Measurements from ENCODE around the gene FCHO2. TPM values are rescaled to one million over a fixed set of nuclear protein-coding genes. Genes with fewer than 3 reads are reported as not detected.

Gene FCHO2
- total and polyA plus RNA-seq, 2 of the 4 experiments (the other 2 are of a cell fraction): 6.1 to 23.5 TPM

DNA sequence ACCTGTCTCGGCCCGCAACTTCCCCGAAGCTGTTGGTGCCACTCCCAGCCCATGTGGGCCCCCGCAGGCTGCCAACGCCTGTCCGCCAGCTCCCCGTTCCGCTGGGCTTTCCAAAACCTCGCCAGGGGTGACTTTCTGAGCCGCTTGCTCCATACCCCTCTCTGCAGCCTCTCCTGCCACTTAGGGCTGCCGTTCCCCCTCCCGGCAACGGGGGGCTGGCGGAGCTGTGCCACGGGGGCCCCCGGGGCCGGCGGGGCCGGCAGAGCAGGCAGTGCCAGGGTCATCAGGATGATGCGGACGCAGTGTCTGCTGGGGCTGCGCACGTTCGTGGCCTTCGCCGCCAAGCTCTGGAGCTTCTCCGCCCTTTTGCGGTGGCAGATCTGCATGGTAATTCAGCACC lies 40.8 kb downstream of the FCHO2 start:
- no peak for TF ChIP-seq RAD21 (IDR thresholded peaks at IDR 0.05; ENCODE audit: low read length)
- TF ChIP-seq, protein P1, sequence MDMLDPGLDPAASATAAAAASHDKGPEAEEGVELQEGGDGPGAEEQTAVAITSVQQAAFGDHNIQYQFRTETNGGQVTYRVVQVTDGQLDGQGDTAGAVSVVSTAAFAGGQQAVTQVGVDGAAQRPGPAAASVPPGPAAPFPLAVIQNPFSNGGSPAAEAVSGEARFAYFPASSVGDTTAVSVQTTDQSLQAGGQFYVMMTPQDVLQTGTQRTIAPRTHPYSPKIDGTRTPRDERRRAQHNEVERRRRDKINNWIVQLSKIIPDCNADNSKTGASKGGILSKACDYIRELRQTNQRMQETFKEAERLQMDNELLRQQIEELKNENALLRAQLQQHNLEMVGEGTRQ (IDR thresholded peaks at IDR 0.05; ENCODE audit: low read depth, low read length): no peak
- TF ChIP-seq NFE2L2 (IDR thresholded peaks at IDR 0.05; ENCODE audit: low read depth, low read length): no peak
- TF ChIP-seq POLR2A (IDR thresholded peaks at IDR 0.05; ENCODE audit: low read depth, low read length): no peak
- TF ChIP-seq CEBPB (IDR thresholded peaks at IDR 0.05; ENCODE audit: low read depth, low read length): no peak
- TF ChIP-seq RFX5 (IDR thresholded peaks at IDR 0.05; ENCODE audit: low read depth, low read length): no peak
- TF ChIP-seq SMC3 (IDR thresholded peaks at IDR 0.05; ENCODE audit: low read depth, low read length): no peak
- TF ChIP-seq MAFK (IDR thresholded peaks at IDR 0.05; ENCODE audit: low read depth, low read length): no peak
- TF ChIP-seq CHD1 (IDR thresholded peaks at IDR 0.05; ENCODE audit: low read depth, low read length): no peak
- TF ChIP-seq, protein P2, sequence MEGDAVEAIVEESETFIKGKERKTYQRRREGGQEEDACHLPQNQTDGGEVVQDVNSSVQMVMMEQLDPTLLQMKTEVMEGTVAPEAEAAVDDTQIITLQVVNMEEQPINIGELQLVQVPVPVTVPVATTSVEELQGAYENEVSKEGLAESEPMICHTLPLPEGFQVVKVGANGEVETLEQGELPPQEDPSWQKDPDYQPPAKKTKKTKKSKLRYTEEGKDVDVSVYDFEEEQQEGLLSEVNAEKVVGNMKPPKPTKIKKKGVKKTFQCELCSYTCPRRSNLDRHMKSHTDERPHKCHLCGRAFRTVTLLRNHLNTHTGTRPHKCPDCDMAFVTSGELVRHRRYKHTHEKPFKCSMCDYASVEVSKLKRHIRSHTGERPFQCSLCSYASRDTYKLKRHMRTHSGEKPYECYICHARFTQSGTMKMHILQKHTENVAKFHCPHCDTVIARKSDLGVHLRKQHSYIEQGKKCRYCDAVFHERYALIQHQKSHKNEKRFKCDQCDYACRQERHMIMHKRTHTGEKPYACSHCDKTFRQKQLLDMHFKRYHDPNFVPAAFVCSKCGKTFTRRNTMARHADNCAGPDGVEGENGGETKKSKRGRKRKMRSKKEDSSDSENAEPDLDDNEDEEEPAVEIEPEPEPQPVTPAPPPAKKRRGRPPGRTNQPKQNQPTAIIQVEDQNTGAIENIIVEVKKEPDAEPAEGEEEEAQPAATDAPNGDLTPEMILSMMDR (conservative IDR thresholded peaks at IDR 0.05; ENCODE audit: low read depth, low read length): no peak
- TF ChIP-seq MAZ (IDR thresholded peaks at IDR 0.05; ENCODE audit: borderline replicate concordance, low read depth, low read length): no peak
- TF ChIP-seq FOS (IDR thresholded peaks at IDR 0.05; ENCODE audit: low read depth, low read length): no peak
- TF ChIP-seq, protein P3, sequence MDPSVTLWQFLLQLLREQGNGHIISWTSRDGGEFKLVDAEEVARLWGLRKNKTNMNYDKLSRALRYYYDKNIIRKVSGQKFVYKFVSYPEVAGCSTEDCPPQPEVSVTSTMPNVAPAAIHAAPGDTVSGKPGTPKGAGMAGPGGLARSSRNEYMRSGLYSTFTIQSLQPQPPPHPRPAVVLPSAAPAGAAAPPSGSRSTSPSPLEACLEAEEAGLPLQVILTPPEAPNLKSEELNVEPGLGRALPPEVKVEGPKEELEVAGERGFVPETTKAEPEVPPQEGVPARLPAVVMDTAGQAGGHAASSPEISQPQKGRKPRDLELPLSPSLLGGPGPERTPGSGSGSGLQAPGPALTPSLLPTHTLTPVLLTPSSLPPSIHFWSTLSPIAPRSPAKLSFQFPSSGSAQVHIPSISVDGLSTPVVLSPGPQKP (IDR thresholded peaks at IDR 0.05; ENCODE audit: borderline replicate concordance, low read depth, low read length): no peak
- TF ChIP-seq BHLHE40 (IDR thresholded peaks at IDR 0.05; ENCODE audit: low read depth, low read length): no peak
- TF ChIP-seq RCOR1 (IDR thresholded peaks at IDR 0.05; ENCODE audit: insufficient replicate concordance, low read length): no peak
- no peak for TF ChIP-seq MXI1 (IDR thresholded peaks at IDR 0.05; ENCODE audit: borderline replicate concordance, low read depth, low read length)
- dilution Hi-C loops (cut with HindIII; ENCODE audit: low sequenced_read_pairs, unreplicated experiment): no loop called here
- Histone ChIP-seq H3K56ac (ENCODE audit: extremely low read depth, insufficient read depth, low read length) (no peak overlapping the region), H3K9me1 (ENCODE audit: insufficient read depth, low read length) (peaks cover 5% of the 10 kb centered on the region; the same call in 1 of the 2 replicates), H4K20me1 (ENCODE audit: insufficient read depth, low read length) (no peaks in the 10 kb centered on the region), H3K4me2 (ENCODE audit: low read depth, low read length) (no peak overlapping the region), H2AK9ac (replicated peaks; ENCODE audit: low read depth, low read length, poor library complexity) (no peak overlapping the region), H3K18ac (ENCODE audit: low read depth, low read length) (no peak overlapping the region), H3K4me1 (ENCODE audit: control insufficient read depth, insufficient read depth, low read length) (no peaks in the 10 kb centered on the region), H3K4ac (ENCODE audit: low read depth, low read length) (no peak overlapping the region), H3K23ac (ENCODE audit: low read depth, low read length) (no peak overlapping the region), H4K5ac (ENCODE audit: low read depth, low read length) (no peak overlapping the region), H4K91ac (ENCODE audit: insufficient read depth, low read depth, low read length) (no peak overlapping the region), H2AFZ (replicated peaks; ENCODE audit: low read length, poor library complexity) (no peak overlapping the region), H3K79me1 (ENCODE audit: low read depth in 1 of 2, low read length in 2 of 2) (peaks cover 0 to 8% of the 10 kb centered on the region in 2 experiments; a peak in 1 of 4 replicates), H3K27me3 (ENCODE audit: control insufficient read depth, insufficient read depth, low read length) (no peaks in the 10 kb centered on the region), H3K9ac (ENCODE audit: low read depth, low read length) (no peak overlapping the region), H2BK20ac (ENCODE audit: low read depth, low read length) (no peak overlapping the region), H3K36me3 (ENCODE audit: control insufficient read depth, insufficient read depth, low read length) (peaks cover 11% of the 10 kb centered on the region), H2AK5ac (ENCODE audit: low read depth, low read length) (no peak overlapping the region), H2BK15ac (ENCODE audit: low read depth, low read length) (no peak overlapping the region), H2BK5ac (ENCODE audit: low read depth, low read length, poor library complexity, severe bottlenecking) (no peak overlapping the region), H3K27ac (ENCODE audit: insufficient read depth, low read length) (no peak overlapping the region), H3K4me3 (ENCODE audit: insufficient read depth, low read depth, low read length) (no peak overlapping the region), H3K9me3 (ENCODE audit: control insufficient read depth, insufficient read depth, low read length) (no peaks in the 10 kb centered on the region), H2BK120ac (ENCODE audit: low read depth, low read length) (no peak overlapping the region), H4K8ac (ENCODE audit: low read depth in 2 of 2, low read length in 2 of 2) (no peak overlapping the region), H3K14ac (replicated peaks; ENCODE audit: low read depth, low read length) (no peak overlapping the region)
- intact Hi-C loops (cut with micrococcal nuclease): no loop called here
- POLR2A ChIA-PET (ENCODE audit: unreplicated experiment): no interaction called here
- WGBS, 2 experiments (ENCODE audit: extremely low coverage in 2 of 2, insufficient read length in 1 of 2): 96% methylated on average over 16 of the region's 28 CpGs; no CpG with 5 or more reads in 1 of the 2 experiments
- DNase-seq: no peak
- no peak for ATAC-seq (ENCODE audit: low read depth)
- no TSS peak for BruUV-seq (replicated peaks)
- CTCF ChIA-PET: interaction anchor here (0.7 kb wide), 1 partner anchor 14 kb away, joined by 4 read pairs; no protein-coding TSS in a partner anchor
- in situ Hi-C loops (cut with MboI; ENCODE audit: low sequenced_read_pairs): no loop called here

Measured in IMR-90 (cell line).